Measurements from ENCODE around the gene RNLS.

DNA sequence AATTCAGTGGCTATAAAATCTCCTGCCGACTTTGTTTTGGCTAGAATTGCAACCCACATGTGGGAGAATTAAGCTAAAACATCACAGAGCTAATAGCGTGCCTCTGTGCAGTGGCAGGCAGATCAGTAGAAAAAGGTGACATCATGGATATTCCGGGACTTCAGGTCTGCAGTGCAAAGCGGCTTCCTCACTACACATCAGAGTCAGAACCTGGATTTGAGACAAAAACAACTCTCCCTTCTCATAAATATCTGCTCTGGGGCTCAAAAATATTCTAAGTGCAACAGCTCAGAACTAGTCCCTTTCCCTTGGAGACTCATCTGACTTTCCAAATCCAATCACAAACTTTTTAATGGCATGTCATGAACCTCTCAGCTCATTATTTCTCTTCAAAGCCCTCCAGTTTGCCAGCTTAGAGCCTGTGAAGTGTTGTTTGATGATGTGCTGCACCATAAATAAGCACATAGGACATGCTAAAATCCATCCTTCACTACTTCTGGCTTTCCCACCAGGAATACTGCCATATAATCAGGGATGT is 337.1 kb downstream of the RNLS start:
- TF ChIP-seq, protein P1, sequence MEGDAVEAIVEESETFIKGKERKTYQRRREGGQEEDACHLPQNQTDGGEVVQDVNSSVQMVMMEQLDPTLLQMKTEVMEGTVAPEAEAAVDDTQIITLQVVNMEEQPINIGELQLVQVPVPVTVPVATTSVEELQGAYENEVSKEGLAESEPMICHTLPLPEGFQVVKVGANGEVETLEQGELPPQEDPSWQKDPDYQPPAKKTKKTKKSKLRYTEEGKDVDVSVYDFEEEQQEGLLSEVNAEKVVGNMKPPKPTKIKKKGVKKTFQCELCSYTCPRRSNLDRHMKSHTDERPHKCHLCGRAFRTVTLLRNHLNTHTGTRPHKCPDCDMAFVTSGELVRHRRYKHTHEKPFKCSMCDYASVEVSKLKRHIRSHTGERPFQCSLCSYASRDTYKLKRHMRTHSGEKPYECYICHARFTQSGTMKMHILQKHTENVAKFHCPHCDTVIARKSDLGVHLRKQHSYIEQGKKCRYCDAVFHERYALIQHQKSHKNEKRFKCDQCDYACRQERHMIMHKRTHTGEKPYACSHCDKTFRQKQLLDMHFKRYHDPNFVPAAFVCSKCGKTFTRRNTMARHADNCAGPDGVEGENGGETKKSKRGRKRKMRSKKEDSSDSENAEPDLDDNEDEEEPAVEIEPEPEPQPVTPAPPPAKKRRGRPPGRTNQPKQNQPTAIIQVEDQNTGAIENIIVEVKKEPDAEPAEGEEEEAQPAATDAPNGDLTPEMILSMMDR (IDR thresholded peaks at IDR 0.05; ENCODE audit: low read depth, low read length): no peak
- no peak for TF ChIP-seq EZH2phosphoT487 (IDR thresholded peaks at IDR 0.05; ENCODE audit: low read depth)
